Large intestine (tissue), 3 donors: ENCODE results near the gene GPR65. TPM values are rescaled to one million over a fixed set of nuclear protein-coding genes. Genes with fewer than 3 reads are reported as not detected.

Experiments used
- DNase-seq, 2 donors: peaks; one replicate each; pipeline versions ENCODE4 v3.0.0 to v3.0.0-alpha.2; 2013
- H3K27ac ChIP-seq: one replicate; pipeline ENCODE4 v1.5.1; 2013; ENCODE audit warnings: low read length
- H3K27me3 ChIP-seq: 2 replicates; pipeline ENCODE4 v1.6.1; 2013; ENCODE audit warnings: low read length; ENCODE audit not compliant: control insufficient read depth, insufficient read depth
- H3K36me3 ChIP-seq: 2 replicates; pipeline ENCODE4 v1.6.1; 2013; ENCODE audit warnings: low read length; ENCODE audit not compliant: control insufficient read depth, insufficient read depth
- H3K4me1 ChIP-seq: one replicate; pipeline ENCODE4 v1.6.1; 2013; ENCODE audit warnings: low read length; ENCODE audit not compliant: control insufficient read depth, insufficient read depth
- H3K4me3 ChIP-seq: one replicate; pipeline ENCODE4 v1.5.1; 2013; ENCODE audit warnings: low read length
- H3K9me3 ChIP-seq: one replicate; pipeline ENCODE4 v1.6.1; 2013; ENCODE audit warnings: mild to moderate bottlenecking, low read depth, low read length, moderate library complexity; ENCODE audit not compliant: control insufficient read depth
- WGBS: methylation state at CpG from one replicate; pipeline ENCODE4 v1.1.5; 2013; ENCODE audit warnings: low lambda C conversion rate; ENCODE audit not compliant: insufficient coverage; 5-methylcytosine and 5-hydroxymethylcytosine counted together
- polyA plus RNA-seq: library from polyadenylated mRNA; unstranded; fragments of 120-200 nt; gene quantifications from one replicate; pipeline ENCODE4 v1.2.1, GENCODE V29; 2013

Gene GPR65
- polyA plus RNA-seq, 1 donor: 1.2 TPM

- H3K4me1 ChIP-seq: peaks cover 50% of the 10 kb centered on the region
These were observed 15.0 kb upstream of the GPR65 start for GRCh38 chr14:87989956-87990299.

GRCh38 chr14:87990682-87991081, 14.3 kb upstream of the GPR65 start:
- DNase-seq: peak in 1 of 2 donors; percentile 54
- Histone ChIP-seq H3K9me3 (no peaks in the 10 kb centered on the region), H3K27me3 (no peaks in the 10 kb centered on the region), H3K4me3 (no peak overlapping the region), H3K4me1 (peaks cover 57% of the 10 kb centered on the region), H3K27ac (peak overlapping the region; percentile 82), H3K36me3 (peaks cover 6% of the 10 kb centered on the region)
- 70% methylated on average over 2 of the region's 4 CpGs for WGBS

More at GRCh38 chr14:87989956-87990299, 15.0 kb upstream of the GPR65 start:
- peak; percentile 74 to 88 for DNase-seq
- Histone ChIP-seq H3K27me3 (no peaks in the 10 kb centered on the region), H3K27ac (peak overlapping the region; percentile 82), H3K4me3 (no peak overlapping the region), H3K36me3 (peaks cover 7% of the 10 kb centered on the region), H3K9me3 (no peaks in the 10 kb centered on the region)
- 17% methylated on average over 1 of the region's 2 CpGs for WGBS

- H3K27me3 ChIP-seq: no peaks in the 10 kb centered on the region
- peak overlapping the region; percentile 85 for H3K27ac ChIP-seq
- H3K36me3 ChIP-seq: no peaks in the 10 kb centered on the region
- peak in 1 of 2 donors; percentile 70 for DNase-seq
- H3K9me3 ChIP-seq: no peaks in the 10 kb centered on the region
- peaks cover 61% of the 10 kb centered on the region for H3K4me1 ChIP-seq
- H3K4me3 ChIP-seq: peak overlapping the region; percentile 61
- WGBS: no CpG with 5 or more reads among the region's 20 CpGs
These were observed 12.6 kb upstream of the GPR65 start for GRCh38 chr14:87992346-87992717.

- no CpG with 5 or more reads among the region's 83 CpGs for WGBS
- peaks cover 64% of the 10 kb centered on the region for H3K4me1 ChIP-seq
- peak within 1 kb of the TSS; percentile 61 for H3K4me3 ChIP-seq
- no peaks in the 10 kb centered on the region for H3K27me3 ChIP-seq
- peak within 1 kb of the TSS; percentile 85 for H3K27ac ChIP-seq
- H3K36me3 ChIP-seq: no peaks in the 10 kb centered on the region
- no peaks in the 10 kb centered on the region for H3K9me3 ChIP-seq
- DNase-seq: peak; percentile 92 to 96
These were observed 12.0 kb upstream of the GPR65 start, which contains the start of gene GALC for GRCh38 chr14:87992718-87993628. Gene GALC, minus strand, starts transcription at chr14:87993182. Its CDS starts 18 bp downstream, at chr14:87993164.

GRCh38 chr14:87994974-87995373, 10.0 kb upstream of the GPR65 start:
- WGBS: no CpG with 5 or more reads among the region's 6 CpGs
- peak; percentile 22 to 68 for DNase-seq
- H3K4me1 ChIP-seq: peaks cover 64% of the 10 kb centered on the region
- no peaks in the 10 kb centered on the region for H3K36me3 ChIP-seq
- no peaks in the 10 kb centered on the region for H3K9me3 ChIP-seq
- peak overlapping the region; percentile 85 for H3K27ac ChIP-seq
- H3K4me3 ChIP-seq: no peak overlapping the region
- H3K27me3 ChIP-seq: no peaks in the 10 kb centered on the region

- Histone ChIP-seq H3K27ac (peak overlapping the region; percentile 85), H3K4me1 (peaks cover 57% of the 10 kb centered on the region), H3K27me3 (no peaks in the 10 kb centered on the region), H3K9me3 (no peaks in the 10 kb centered on the region), H3K4me3 (no peak overlapping the region), H3K36me3 (no peaks in the 10 kb centered on the region)
- DNase-seq: peak; percentile 68 to 84
- WGBS: no CpG with 5 or more reads among the region's 6 CpGs
These were observed 9.2 kb upstream of the GPR65 start for GRCh38 chr14:87995500-87996290.

- H3K4me1 ChIP-seq: peaks cover 55% of the 10 kb centered on the region
- H3K4me3 ChIP-seq: no peak overlapping the region
- no peaks in the 10 kb centered on the region for H3K9me3 ChIP-seq
- WGBS: 0% methylated on average over 1 of the region's 1 CpG
- H3K36me3 ChIP-seq: no peaks in the 10 kb centered on the region
- peak overlapping the region; percentile 85 for H3K27ac ChIP-seq
- no peaks in the 10 kb centered on the region for H3K27me3 ChIP-seq
- DNase-seq: no peak
These were observed 8.7 kb upstream of the GPR65 start for GRCh38 chr14:87996291-87996592.

- Histone ChIP-seq H3K36me3 (no peaks in the 10 kb centered on the region), H3K4me3 (no peak overlapping the region), H3K27ac (peak overlapping the region; percentile 43), H3K9me3 (no peaks in the 10 kb centered on the region), H3K27me3 (no peaks in the 10 kb centered on the region), H3K4me1 (peaks cover 53% of the 10 kb centered on the region)
- DNase-seq: peak; percentile 75 to 81
These were observed 6.5 kb upstream of the GPR65 start for GRCh38 chr14:87998482-87998881.

- Histone ChIP-seq H3K27me3 (no peaks in the 10 kb centered on the region), H3K9me3 (no peaks in the 10 kb centered on the region), H3K36me3 (no peaks in the 10 kb centered on the region), H3K4me3 (no peak overlapping the region), H3K27ac (peak overlapping the region; percentile 43), H3K4me1 (peaks cover 45% of the 10 kb centered on the region)
- no peak for DNase-seq
- WGBS: no CpG with 5 or more reads among the region's 2 CpGs
These were observed 5.7 kb upstream of the GPR65 start for GRCh38 chr14:87999277-87999676.

- Histone ChIP-seq H3K27me3 (no peaks in the 10 kb centered on the region), H3K4me3 (no peak overlapping the region), H3K36me3 (no peaks in the 10 kb centered on the region), H3K4me1 (peaks cover 16% of the 10 kb centered on the region), H3K9me3 (no peaks in the 10 kb centered on the region), H3K27ac (no peak overlapping the region)
- DNase-seq: no peak
- WGBS: 80% methylated on average over 1 of the region's 4 CpGs
These were observed 2.4 kb upstream of the GPR65 start for GRCh38 chr14:88002421-88003075.
